ENCODE measurements around the gene THAP3.
"Not testable (repeated sequence)": the region's sequence is repeated elsewhere in the genome, so short reads cannot be mapped to it uniquely, and the experiment has no call there.

THAP3 gene

DNA sequence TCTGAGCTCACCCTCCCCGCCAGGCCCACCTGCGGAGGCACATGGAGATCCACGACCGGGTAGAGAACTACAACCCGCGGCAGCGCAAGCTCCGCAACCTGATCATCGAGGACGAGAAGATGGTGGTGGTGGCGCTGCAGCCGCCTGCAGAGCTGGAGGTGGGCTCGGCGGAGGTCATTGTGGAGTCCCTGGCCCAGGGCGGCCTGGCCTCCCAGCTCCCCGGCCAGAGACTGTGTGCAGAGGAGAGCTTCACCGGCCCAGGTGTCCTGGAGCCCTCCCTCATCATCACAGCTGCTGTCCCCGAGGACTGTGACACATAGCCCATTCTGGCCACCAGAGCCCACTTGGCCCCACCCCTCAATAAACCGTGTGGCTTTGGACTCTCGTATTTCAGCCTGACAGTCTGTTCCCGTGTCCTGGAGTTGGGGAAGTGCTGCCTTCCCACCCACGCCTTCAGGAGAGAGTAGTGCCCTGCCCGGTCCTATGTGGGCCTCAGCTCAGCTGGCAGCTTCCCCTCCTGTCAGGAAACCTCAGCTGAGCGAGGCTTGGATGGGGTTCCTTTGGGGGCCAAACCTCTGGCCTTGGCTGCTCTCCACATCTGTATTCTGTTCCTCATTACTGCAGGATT lies 35.7 kb upstream of the THAP3 start:
- no peak for DNase-seq
- in situ Hi-C loops (cut with HindIII; ENCODE audit: low pct_ligation_motif_present, low pct_unique_long_range_greater_than_20kb, low sequenced_read_pairs): no loop called here

DNA sequence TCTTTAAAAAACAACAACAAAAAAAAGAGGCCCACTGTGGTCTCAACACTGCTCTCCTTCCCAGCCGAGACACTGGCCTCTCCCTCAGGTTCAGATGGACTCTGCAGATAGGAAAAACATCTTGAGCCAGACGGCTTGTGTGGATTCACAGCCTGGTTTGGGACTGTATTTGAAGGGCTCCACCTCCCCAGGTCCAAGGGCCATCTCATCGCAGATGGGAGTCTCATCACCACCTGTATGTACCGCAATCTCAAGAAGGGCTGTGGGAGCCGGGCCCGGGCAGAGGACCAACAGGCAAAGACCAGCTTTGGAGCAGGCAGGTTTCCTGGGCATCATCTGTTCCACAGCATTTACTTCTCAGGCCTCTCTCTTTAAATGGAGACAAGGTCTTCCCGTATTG lies 34.6 kb upstream of the THAP3 start:
- no peak for DNase-seq
- in situ Hi-C loops (cut with HindIII; ENCODE audit: low pct_ligation_motif_present, low pct_unique_long_range_greater_than_20kb, low sequenced_read_pairs): no loop called here

DNA sequence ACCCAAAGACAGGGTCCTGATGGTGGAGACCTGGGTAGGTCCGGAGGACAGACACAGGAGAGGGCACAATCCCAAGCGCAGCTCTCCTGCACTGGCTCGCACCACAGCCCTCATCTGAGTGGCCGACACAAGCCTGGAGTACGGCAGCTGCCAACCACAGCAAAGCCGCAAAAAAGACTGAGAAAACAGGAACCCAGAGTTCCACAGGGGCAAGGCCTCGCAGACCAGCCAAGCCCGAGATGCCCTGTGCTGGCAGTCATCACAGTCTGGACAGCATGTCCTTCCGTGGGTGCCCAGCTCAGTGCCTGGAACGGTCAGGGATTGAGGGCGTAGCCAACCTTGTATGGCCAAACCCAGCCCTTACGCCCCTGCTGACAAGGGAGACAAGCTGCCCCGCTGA lies 33.4 kb upstream of the THAP3 start:
- in situ Hi-C loops (cut with HindIII; ENCODE audit: low pct_ligation_motif_present, low pct_unique_long_range_greater_than_20kb, low sequenced_read_pairs): no loop called here
- DNase-seq: no peak

DNA sequence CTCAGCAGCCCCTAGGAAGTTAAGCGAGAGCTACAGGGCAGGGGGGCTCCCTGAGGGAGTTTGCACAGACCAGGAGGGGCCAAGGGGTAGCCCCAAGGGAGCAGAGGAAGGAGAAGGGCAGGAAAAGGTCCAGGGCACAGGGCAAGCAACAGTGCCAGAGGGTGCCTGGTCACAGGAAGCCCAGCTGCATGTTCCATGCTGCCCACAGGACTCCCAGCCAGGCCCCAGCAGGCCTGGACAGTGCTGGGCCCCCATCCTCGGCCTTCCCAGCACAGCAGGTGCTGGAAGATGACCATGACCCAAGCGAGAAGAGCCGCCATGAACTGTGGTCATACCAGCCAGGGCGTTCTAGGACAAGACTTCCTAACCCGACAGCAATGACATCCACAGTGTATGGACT lies 33.0 kb upstream of the THAP3 start:
- in situ Hi-C loops (cut with HindIII; ENCODE audit: low pct_ligation_motif_present, low pct_unique_long_range_greater_than_20kb, low sequenced_read_pairs): no loop called here
- DNase-seq: no peak

DNA sequence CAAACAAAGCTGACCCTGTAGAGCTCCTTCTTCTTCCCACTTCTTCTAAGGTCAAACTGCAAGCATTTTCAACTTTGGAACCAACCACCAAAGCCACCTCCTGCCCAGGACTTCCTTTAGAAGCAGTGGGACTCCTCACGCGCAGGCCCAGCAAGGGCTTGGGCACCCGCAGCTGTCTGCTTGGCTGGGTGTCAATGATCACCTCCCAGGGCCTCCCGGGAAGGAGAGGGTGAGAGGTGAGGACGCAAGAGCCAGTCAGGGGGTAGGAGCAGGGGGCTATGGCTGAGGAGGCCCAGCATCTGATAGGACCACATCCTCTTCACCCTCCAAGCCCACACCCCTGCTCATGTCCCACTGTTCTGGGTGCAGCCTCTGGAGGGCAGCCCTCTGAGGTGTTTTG lies 32.2 kb upstream of the THAP3 start:
- DNase-seq: no peak
- in situ Hi-C loops (cut with HindIII; ENCODE audit: low pct_ligation_motif_present, low pct_unique_long_range_greater_than_20kb, low sequenced_read_pairs): no loop called here

DNA sequence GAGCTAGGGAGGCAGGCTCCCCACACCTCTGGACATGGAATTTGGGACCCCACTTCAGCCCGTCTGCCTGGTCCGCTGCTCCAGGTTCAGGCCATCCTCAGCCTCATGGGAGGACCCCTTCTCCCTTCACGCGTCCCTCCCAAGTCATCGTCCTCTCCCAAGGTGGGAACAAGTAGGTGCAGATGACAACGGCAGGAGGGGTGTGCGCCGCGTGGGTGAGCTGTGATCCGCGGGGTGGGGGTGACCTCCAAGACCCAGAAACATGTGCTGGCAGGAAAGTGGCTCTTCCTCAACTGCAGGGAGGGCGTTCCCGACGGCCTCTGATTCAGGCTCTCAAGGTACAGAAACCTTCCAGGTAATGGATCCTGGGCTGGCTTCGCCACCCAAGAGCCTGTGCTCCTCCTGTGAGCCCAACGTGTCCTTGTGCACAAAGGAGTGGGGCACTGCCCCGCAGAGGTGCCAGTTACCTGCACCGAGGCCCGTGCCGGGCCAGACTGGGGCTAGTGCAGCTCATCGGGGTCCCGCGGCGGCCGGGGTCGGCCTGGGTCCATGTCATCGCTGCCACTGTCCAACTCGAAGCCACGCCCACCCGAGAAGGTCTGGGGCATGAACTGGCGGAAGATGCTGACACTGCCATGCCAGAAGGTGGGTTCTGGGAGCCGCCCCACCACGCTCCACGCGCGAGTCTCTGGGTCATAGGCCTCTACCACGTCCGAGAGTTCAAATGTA lies 31.6 kb upstream of the THAP3 start:
- in situ Hi-C loops (cut with HindIII; ENCODE audit: low pct_ligation_motif_present, low pct_unique_long_range_greater_than_20kb, low sequenced_read_pairs): no loop called here
- DNase-seq: no peak

DNA sequence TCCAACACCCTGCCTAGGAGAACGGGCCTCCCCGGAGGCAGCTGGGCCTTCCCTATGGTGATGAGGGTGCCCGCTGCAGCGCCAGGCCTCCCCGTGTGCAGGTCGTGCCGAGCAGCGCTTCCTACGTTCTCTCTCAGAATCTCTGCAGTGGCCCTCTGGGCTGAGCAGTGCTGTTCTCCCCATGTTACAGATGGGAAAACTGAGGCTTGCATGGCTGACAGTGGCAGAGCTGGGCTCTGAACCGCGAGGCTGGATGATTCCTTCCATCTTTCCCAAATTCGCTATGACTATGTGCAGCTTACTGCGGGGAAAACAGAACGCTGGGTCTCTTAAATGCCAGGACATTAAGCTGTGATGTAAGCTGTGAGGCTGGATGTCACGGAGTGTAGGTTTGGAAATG lies 30.9 kb upstream of the THAP3 start:
- DNase-seq: no peak
- in situ Hi-C loops (cut with HindIII; ENCODE audit: low pct_ligation_motif_present, low pct_unique_long_range_greater_than_20kb, low sequenced_read_pairs): no loop called here

DNA sequence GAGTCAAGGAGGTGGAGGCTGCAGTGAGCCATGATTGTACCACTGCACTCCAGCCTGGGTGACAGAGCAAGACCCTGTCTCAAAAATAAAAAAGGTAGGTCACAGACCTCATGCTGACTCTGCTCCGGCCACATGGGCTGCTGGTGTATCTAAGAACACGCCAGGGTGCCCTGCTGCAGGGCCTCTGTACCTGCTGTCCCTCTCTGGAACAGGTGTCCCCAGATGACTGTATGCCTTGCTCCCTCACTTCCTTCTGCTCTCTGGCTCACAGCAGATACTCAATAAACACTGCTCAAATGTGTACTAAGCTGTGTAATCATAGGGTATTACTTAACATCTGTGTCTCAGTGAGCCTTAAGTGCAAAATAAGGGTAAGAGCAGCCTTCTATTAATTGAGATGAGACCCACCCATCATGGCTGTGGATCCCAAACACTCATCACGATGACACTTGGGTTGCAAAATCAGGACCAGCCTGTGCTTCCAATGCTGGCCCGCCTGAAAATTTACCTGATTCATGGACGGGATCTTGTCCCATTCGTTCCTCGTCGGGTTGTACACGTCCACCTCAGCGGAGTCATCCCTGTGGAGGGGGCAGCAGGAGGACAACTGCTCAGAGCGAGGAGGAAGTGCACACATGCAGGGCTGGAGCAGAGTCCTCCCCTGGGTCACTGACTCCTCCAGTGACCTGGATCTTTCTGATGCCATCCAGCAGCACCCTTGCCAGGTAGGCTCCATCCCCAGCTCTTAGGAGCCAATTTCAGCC lies 29.5 kb upstream of the THAP3 start:
- in situ Hi-C loops (cut with HindIII; ENCODE audit: low pct_ligation_motif_present, low pct_unique_long_range_greater_than_20kb, low sequenced_read_pairs): no loop called here
- no peak for DNase-seq

DNA sequence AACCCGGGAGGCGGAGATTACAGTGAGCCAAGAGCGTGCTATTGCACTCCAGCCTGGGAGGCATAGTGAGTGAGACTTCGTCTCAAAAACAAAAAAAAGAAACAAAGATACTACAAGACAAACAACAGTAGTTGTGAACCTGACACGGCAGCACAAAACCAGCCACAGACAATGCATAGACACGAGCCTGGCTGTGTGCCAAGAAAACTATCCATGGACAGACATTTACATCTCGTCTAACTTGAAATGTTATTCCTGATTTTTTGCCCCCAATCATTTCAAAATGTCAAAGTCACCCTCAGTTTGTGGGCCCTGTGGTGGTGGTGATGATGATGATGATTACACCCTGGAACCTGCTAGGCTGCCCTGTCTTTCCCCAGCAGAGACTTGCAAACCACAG lies 28.3 kb upstream of the THAP3 start:
- in situ Hi-C loops (cut with HindIII; ENCODE audit: low pct_ligation_motif_present, low pct_unique_long_range_greater_than_20kb, low sequenced_read_pairs): no loop called here
- no peak for DNase-seq

DNA sequence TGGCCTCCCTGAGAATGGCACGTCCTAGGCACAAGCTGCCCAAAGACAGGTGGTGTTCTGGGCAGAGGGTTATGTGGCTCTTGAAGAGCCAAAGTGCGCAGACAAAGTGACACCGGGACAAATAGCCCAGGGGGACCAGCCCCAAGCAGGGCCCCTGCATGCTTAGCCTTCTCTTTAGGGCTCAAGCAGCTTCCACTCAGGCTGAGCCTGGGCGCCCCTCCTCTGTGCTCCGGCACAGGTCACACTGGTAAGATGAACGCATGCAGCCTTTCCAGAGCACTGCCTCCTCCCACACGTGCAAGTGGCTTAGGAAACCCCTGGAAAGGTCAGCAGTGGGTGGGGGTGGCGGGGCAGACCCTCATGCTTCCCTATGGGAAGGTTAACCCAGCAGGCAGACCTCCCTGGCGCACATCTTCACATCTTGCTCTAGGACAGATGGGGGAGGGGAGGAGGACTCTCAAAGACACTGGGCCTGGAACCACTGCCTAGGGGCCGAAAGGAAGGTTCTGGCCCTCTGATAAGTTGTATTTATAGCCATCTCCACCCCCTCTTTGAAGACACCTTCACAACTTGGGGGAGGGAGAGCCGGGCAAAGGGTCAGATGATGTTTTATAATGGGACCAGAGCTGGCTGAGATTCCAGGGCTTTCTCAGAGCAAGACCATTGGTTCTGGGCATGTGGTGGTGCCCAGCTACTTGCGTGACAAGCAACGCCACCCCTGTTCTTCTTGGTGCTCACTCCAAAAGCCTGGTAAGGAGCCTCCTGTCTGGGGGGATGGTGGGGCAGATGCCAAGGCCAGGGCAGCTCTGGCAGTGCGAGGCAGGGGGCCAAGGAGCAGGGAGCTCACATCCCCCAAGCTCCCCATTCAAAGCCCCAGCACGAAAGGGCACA lies 27.5 kb upstream of the THAP3 start:
- no peak for DNase-seq
- in situ Hi-C loops (cut with HindIII; ENCODE audit: low pct_ligation_motif_present, low pct_unique_long_range_greater_than_20kb, low sequenced_read_pairs): no loop called here

DNA sequence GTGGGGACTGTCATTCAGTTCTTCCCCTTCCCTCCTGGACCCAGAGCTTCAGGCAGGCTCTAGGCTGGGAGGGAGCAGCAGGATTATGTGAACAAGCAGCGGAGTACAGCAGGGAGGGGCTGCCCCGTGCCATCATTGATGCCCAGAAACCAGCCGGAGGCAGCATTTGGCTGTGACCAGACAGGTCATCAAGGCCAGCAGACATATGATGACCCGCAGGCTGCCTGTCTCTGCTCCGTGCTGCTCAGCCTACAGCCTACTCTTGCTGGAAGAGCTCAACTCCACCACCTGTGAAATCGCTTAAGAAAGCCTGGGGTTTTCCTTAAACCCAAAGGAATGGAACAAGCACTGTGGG lies 26.9 kb upstream of the THAP3 start:
- DNase-seq: no peak

DNA sequence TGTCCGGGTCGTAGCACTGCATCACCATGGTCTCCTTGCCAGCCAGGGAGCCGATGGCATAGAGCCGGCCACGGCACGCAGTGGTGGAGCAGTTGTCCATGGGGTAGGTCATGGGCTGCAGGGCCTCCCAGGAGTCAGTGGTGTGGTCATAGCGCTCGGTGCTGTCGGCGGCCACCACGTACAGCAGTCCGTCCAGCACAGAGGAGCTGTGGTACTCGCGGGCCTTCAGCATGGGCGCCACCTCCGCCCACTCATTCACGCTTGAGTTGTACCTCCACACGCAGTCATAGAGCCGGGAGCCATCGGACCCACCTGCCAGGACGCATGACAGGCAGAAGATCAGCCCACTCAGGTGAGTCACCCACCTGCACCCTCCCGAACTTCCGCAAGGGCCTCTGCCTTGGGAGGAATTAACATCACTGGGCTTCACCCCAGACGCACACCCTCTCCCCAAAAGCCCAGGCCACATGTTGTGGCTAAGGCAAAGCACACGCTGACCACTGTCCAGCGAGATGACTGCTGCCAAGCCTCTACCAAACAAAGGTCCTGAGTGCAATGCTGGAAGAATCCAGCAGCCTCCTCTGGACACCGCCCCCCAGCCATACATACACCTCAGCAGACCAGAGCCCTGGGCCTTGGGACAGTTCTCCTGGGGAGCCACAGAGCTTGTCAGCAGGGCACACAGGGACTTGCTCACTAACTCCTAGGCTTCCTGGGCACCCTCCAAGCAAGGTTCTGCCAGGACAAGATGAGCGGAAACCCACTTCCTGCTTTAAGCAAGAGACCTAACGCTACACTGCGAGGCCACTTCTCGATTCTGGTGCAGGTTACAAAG lies 25.3 kb upstream of the THAP3 start:
- no peak for DNase-seq
- in situ Hi-C loops (cut with HindIII; ENCODE audit: low pct_ligation_motif_present, low pct_unique_long_range_greater_than_20kb, low sequenced_read_pairs): no loop called here

More for the DNA sequence above, 26.9 kb upstream of the THAP3 start:
- in situ Hi-C loops (cut with HindIII; ENCODE audit: low pct_ligation_motif_present, low pct_unique_long_range_greater_than_20kb, low sequenced_read_pairs): no loop called here

DNA sequence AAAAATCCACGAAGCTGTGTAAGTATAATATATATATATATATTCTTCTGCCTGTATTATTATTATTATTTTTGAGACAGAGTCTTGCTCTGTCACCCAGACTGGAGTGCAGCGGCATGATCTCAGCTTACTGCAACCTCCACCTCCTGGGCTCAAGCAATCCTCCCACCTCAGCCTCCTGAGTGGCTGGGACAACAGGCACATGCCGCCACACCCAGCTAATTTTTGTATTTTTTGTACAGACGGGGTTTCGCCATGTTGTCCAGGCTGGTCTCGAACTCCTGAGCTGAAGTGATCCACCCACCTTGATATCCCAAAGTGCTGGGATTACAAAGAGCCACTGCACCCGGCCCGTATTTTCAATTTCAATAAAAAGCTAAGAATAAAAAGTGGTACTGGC lies 24.7 kb upstream of the THAP3 start:
- DNase-seq; in situ Hi-C loops (cut with HindIII; ENCODE audit: low pct_ligation_motif_present, low pct_unique_long_range_greater_than_20kb, low sequenced_read_pairs): not testable (repeated sequence)

DNA sequence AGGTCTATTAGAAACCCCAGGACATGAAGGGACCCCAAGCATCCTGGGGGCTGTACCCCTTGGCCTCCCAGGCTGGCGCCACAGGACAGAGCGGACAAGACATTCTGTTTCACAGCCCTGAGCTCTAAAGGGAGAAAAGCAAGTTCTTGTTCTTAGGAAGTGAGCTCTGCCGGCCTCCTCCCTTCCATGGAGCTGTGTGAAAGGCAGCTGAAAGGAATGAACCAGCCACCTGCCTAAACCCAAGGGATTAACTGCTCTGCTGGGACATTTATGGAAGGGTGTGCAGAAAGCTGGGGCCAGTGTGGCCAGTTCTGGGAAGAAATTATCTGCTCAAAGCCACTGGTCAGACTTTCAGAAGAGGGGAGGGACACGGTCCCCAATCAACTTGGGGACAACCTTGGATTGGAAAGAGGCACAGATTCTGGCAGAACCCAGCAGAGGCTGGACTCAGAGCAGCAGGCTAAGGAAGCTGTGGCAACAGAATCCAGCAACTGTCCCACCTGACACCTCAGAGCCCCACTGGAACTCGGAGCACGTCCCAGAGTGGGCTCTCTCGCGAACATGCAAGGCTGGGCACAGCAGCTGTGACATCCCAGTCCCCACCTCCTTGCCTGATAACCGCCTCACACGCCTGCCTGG lies 24.1 kb upstream of the THAP3 start:
- no peak for DNase-seq
- in situ Hi-C loops (cut with HindIII; ENCODE audit: low pct_ligation_motif_present, low pct_unique_long_range_greater_than_20kb, low sequenced_read_pairs): no loop called here

DNA sequence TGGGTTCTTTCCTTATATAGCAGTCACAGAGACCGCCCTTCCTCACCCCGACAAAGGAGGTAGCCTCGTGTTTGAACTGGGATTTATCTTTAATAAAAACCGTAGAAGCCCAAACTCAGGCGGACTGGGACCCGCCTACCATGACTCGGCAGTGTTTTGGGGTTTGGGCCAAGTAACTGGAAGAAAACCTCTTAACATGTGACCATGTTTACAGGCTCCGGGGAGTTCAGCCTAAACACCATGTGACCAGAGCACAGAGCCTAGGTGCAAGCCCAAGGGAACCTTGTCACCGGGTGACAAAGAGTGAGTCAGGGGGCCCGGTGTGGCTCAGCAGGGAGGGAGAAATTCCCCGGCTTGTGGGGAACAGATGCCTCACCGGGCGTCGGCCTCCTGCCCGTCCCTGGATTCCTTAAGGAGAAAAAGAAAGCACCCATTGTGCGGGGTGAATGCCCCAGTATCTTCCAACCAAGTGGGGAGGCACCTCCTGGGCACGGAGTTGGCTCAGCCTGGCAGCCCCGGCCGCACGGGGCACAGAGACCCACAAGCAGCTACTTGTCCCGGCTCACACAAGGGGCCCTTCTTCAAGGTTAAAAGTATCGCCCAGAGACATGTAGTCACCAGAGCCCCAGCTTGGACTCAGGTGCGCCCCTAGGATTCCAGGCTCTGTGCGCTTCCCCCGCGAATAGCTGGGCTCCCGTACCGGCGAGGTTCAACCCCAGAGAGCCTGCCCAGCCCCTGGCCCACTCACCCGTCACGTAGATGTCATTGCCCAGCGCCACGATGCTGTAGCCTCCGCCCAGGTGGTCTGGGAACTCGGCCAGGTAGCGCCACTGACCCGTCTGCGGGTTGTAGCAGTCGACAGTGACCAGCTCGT lies 23.4 kb upstream of the THAP3 start:
- in situ Hi-C loops (cut with HindIII; ENCODE audit: low pct_ligation_motif_present, low pct_unique_long_range_greater_than_20kb, low sequenced_read_pairs): no loop called here
- DNase-seq: peak; percentile 86

DNA sequence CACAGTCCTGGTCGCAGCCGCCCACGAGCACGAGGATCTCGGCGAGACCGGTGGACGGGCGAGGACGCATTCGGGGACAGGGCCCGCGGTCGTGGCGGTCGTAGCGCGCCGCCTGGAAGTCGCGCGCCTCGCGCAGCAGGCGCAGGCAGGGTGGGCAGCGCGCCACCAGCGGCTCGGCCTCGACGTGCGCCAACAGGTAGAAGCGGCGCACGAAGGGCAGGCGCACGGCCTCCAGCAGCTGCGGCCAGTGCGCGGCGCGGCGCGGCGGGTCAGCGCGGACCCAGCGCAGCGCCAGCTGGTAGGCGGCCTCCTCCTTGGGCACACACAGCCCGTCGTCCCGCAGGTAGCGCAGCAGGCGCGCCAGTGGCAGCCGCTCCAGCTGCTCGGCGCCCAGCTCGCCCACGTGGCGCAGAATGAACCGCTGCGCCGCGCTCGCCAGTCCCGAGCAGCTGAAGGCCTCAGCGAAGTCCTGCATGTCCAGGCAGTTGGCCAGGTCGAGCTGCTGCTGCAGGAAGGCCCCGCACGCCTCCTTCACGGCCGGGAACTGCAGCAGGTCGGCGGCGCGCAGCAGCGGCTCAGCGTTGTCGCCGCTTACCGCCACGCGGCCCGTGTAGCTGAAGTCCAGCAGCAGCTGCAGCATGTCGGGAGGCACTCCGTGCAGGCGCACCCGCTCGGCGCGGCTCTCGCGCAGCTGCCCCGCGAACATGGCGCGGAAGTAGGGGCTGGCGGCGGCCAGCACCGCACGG lies 22.6 kb upstream of the THAP3 start:
- peak; percentile 20 for DNase-seq

More for the DNA sequence above, 22.6 kb upstream of the THAP3 start:
- in situ Hi-C loops (cut with HindIII; ENCODE audit: low pct_ligation_motif_present, low pct_unique_long_range_greater_than_20kb, low sequenced_read_pairs): no loop called here
